Esophagus muscularis mucosa (tissue), 4 donors: ENCODE measurements around the gene CBLB.

Source experiments
- EP300 ChIP-seq: sonication (generic); formaldehyde crosslinking; IDR thresholded peaks from one replicate; pipeline ENCODE4 v1.6.1; 2017; ENCODE audit warnings: antibody characterized with exemption
- POLR2A ChIP-seq: fragments of 450-650 bp; IDR thresholded peaks from one replicate; pipeline ENCODE4 v1.6.1; 2017; ENCODE audit warnings: antibody characterized with exemption, moderate library complexity, mild to moderate bottlenecking, low read depth
- TF ChIP-seq, protein P1 (sequence below), 3 experiments: fragments of 200-600 bp in 2 of 3; fragments of 450-650 bp in 1 of 3; sonication (generic) in 2 of 3; IDR thresholded peaks; one replicate each; pipeline ENCODE4 v1.5.1; 2017 to 2019; ENCODE audit warnings: antibody characterized with exemption in 3 of 3, mild to moderate bottlenecking in 2 of 3, moderate library complexity in 1 of 3

DNA sequence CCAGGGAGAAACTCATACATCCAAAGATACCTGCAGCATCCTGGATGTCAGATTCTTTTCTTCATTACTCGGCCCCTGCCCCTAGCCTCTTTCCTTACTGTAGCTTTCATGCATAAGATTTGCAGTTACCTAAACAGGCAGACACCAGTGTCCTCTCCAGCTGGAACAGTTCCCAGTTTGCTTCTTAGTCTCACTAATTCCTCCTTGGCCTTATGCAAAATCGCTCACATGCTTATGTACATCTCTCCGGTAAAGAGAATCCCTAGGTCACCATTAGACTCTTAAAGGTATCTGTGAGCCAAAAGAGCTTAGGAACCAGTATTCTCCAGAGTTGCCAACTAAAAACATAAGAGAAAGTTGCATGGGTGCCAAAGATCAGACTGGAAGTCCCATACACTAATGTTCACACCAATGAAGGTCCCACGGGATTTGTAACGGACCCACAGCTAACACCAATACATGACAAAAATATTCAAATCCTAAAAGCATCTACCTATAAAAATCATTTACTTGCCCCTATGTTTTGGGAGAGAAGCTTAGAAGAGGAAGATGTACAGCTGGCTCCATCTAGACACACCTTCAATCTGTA, 66.6 kb downstream of the CBLB start:
- TF ChIP-seq, protein P1, sequence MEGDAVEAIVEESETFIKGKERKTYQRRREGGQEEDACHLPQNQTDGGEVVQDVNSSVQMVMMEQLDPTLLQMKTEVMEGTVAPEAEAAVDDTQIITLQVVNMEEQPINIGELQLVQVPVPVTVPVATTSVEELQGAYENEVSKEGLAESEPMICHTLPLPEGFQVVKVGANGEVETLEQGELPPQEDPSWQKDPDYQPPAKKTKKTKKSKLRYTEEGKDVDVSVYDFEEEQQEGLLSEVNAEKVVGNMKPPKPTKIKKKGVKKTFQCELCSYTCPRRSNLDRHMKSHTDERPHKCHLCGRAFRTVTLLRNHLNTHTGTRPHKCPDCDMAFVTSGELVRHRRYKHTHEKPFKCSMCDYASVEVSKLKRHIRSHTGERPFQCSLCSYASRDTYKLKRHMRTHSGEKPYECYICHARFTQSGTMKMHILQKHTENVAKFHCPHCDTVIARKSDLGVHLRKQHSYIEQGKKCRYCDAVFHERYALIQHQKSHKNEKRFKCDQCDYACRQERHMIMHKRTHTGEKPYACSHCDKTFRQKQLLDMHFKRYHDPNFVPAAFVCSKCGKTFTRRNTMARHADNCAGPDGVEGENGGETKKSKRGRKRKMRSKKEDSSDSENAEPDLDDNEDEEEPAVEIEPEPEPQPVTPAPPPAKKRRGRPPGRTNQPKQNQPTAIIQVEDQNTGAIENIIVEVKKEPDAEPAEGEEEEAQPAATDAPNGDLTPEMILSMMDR (IDR thresholded peaks at IDR 0.05): no peak
- TF ChIP-seq POLR2A (no peak), EP300 (no peak)
